HG02588 (cell line): Measurements from ENCODE around the gene TECR.
"Not testable (repeated sequence)": the region's sequence is repeated elsewhere in the genome, so short reads cannot be mapped to it uniquely, and the experiment has no call there.

Source experiments
- ATAC-seq: cut with Tn5 transposase; IDR thresholded peaks from one replicate; pipeline ENCODE4 v1.9.1; 2021; ENCODE audit warnings: mild to moderate bottlenecking, moderate library complexity; ENCODE audit not compliant: unreplicated experiment

The TECR gene

DNA sequence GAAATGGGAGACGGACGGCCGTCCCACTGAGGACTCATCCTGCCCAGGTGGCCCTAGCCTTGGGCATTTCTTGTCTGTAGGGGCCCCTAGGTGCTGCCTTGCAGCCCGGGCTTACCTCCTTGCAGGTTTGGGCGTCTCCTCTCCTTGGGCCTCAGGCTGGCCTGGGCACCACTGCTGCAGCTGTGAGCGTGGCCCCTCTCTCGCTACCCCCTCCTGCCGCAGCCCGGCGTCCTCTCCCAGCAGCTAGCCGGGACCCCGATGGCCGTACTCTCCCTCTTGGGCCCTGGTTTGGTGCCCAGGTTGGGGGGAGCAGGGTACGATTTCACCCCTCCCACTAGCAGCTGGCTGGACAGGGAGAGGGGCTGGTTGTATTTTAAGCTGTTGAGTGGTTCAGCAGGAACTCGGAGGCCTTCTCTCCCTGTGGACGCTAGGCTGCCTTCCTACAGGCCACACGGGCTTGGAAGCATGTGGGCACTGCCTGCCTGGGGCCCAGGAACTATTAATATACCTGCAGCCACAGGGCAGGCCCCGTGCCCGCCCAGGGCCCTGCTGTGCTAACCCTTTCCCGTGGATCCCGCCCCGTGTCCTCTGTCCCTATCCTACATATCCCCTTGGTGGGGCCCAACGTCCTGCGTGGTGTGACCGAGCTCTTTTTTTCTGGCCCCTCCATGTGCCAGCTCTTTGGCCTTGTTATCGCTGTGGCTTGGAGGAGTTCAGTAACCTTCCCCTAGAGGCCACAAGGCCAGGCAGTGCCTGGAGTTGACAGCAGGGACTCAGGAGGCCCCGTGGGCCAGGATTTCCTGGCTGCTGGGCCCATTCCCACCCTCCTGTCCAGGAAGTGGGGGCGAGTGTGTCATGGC is 30.8 kb downstream of the TECR start:
- ATAC-seq, result no peak

DNA sequence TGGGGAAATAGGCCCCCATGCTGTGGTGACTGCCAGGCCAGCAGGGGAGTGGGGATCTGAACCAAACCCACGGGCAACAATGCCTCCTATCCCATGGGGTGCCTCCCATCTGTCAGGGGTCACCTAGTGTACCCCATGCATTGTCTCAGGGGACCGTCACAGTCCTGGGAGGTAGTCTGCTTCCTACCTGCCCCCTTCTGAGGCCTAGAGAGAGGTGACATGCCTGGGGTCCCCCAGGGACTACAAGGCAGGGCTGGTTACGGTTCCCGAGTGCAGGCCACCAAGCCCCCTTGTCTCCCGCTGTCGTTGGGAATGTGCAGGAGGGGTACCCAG is 31.3 kb downstream of the TECR start:
- no peak for ATAC-seq

DNA sequence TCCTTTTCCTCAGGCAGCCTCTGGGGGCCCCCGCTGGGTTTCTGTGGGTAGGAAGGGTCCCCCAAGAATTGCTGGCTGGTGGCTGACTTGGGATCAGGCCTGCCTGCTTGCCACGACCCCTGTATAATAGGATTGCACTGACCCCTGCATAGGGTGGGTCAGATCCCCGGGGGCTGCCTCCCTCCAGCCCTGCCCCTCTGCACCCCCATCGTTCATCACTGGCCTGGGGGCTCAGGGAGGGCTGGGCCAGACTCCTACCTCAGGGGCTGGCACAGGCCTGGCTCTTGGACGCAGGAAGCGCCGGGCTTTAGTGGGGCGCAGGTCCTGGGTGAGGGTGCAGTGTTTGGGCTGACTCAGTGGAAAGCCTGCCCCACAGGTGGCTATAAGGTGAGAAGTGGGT is 31.9 kb downstream of the TECR start:
- no peak for ATAC-seq

DNA sequence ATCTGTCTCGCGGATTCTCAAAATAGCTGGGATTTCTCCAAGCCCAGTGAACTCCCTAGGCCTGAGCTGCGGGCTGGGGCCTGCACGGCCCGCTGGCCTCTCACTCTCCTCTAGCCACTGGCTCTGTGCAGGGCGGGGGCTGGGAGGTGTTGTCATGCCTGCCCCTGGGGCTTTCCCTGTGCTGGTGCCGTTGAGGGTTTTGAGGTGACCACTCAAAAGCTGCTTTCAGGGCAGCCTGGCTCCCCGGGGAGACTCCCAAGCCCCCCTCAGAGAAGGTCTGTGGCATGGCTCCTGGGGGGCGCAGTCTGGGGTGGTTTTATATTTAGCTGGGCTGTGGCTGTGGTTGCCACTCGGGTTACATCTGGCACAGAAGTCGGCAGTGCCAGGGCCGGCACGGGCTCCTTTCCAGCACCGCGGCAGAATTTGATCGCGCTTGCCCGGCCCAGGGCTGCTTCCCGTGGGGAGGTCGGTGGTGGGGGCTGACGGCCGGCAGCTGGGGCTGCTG is 32.5 kb downstream of the TECR start:
- no peak for ATAC-seq

DNA sequence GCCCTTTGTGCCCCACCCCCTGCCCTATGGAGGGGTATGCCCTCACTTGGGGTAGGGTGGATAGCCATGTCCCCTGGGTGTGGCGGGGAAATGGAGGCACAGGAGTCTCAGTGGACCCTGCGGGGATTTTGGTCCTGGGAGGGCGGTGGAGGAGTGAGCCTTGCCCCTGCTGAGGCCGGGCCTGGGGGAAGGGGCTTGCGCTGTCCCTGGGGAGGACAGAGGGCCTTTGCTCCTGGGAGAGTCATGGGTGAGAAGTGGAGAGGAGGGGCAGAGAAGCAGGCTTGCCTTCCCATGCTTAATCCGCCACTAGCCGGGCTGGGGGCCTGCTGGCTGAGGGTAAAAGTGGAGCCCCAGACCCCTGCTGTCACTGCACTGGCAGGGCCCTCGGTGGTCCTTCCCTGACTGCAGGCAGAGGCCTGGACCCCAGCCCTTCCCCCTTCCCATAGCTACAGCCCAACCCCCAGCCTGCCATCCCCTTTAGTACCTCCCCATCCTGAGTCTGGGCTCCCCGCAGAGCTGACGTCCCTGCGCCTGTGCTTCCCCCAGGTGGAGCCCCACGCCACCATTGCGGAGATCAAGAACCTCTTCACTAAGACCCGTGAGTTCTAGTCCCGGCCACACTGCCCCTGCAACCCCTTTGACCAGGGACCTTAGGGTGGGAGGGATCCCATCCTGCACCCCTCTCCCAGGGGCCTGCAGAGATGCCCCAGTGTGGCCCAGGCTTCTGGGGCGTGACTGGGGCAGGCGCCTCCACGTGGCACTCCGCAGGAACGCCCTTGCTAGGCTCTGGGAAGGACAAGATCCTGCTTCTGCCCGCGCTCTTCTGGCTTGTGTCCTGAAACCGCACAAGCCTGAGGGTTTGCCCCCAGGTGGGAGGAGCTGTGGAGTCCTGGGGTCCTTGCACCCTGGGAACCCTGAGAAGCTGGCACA is 33.5 kb downstream of the TECR start:
- no peak for ATAC-seq

DNA sequence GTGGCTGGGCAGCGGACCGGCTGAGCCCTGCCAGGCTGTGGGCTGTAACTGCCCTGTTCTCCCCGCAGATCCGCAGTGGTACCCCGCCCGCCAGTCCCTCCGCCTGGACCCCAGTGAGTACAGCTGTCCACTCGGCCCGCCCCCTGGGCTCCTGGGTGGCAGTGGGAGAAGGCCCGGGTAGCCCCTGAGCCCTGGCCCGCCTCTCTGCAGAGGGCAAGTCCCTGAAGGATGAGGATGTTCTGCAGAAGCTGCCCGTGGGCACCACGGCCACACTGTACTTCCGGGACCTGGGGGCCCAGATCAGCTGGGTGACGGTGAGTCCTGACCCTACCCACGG is 34.2 kb downstream of the TECR start:
- no peak for ATAC-seq

DNA sequence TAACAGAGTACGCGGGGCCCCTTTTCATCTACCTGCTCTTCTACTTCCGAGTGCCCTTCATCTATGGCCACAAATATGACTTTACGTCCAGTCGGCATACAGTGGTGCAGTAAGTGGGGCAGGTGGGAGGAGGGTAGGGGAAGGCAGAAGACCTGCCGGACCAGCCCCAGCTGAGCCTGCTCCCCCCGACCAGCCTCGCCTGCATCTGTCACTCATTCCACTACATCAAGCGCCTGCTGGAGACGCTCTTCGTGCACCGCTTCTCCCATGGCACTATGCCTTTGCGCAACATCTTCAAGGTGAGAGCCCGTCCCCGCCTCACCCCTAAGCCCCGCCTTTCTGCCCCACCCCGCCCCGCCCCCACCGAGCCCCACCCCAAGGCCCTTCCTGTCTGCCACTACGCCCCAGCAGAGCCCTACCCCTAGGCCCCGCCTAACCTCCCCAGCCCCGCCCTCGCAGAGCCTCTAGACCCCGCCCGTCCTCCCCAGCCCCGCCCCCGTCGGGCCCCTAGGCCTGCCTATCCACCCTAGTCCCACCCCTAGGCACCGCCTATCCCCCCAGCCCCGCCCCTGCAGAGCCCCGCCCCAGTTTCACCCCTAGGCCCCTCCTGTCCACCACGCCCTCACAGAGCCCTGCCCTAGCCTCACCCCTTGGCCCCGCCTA is 34.7 kb downstream of the TECR start:
- no peak for ATAC-seq

DNA sequence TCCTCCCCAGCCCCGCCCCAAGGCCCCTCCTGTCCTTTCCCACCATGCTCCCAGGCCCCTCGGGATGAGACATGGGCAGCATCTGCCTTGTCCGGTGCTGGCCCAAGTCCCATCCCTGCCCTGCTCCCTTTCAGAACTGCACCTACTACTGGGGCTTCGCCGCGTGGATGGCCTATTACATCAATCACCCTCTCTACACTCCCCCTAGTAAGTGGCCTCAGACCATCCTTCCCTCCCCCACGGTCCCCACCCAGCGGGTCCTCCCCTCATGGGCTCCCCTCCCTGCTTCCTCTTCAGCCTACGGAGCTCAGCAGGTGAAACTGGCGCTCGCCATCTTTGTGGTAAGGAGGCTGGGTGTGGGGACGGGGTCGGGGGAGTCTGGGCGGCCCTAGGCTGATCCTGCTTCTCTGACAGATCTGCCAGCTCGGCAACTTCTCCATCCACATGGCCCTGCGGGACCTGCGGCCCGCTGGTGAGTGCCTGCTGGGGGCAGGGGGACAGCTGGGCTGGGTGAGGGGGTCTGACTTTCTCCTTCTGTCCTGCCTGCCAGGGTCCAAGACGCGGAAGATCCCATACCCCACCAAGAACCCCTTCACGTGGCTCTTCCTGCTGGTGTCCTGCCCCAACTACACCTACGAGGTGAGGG is 35.4 kb downstream of the TECR start:
- not testable (repeated sequence) for ATAC-seq

DNA sequence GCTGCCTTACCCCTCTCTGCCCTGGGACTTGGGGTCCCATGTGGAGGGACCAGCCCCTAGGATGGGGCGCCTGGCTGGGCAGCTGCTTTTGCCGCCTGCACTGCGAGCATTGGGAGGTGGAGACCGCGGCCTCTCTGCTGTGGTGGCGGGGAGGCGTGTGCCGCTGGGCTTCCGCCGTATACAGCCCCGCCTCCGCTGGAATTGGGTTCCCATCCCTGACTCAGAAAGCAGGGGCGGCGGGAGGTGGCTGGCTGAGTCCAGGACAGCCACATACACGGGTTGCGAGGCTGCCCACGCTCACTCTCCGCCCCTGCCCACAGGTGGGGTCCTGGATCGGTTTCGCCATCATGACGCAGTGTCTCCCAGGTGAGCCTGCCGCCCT is 35.9 kb downstream of the TECR start:
- ATAC-seq, result no peak

DNA sequence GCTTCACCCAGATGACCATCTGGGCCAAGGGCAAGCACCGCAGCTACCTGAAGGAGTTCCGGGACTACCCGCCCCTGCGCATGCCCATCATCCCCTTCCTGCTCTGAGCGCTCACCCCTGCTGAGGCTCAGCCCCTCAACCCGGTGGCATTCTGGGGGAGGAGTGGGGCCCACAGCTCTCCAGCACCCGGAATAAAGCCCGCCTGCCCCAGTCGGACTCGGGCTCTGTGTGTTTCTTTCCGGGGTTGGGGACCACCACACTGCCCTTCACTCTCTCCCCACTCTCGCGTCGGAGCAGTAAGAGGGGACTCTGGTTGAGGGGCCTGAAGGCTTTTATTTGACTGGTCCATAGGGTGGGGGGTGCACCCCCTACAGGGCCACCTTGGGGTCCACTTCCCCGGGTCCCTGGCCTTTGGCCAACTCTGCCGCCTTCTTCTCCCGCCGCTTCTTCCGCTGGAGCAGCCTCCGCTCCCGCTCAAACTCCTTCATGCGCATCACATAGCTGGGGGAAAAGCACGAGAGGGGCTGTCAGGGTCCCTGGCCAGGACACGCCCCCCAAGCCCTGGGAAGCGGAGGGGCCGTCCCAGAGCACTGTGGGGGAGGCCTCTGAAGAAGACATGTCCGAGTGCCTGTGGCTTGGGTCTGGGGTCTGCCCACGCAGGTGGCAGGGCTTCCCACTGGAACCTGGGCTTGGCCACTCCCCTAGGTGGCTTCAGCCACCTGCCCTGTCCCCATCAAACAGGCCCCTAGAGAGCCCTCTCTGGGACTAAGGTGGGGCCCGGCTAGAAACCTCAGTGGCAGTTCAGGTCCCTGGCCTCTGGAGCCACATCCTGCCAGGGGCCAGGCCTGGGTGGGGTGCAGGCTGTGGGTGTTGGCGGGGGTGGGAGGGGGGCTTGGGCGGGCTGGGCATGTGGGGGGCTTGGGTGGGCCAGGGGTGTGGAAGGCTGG is 36.6 kb downstream of the TECR start:
- ATAC-seq, result no peak

DNA sequence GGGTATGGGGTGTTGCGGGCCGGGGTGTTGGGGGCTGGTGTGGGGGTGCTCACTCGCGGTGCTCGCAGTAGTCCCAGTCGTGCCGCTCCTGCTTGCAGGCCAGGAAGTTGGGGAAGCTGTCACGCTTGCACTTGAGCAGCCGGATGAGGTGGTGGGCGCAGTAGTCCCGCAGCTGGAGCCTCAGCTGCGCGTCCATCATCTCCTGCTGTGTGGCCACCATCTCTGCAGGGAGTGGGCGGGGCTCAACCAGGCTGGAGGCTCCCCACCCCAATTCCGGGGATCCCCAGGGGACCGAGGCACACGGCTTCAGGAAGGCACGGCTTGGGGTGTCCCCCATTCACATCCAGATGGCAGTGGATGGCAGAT is 37.3 kb downstream of the TECR start:
- no peak for ATAC-seq

DNA sequence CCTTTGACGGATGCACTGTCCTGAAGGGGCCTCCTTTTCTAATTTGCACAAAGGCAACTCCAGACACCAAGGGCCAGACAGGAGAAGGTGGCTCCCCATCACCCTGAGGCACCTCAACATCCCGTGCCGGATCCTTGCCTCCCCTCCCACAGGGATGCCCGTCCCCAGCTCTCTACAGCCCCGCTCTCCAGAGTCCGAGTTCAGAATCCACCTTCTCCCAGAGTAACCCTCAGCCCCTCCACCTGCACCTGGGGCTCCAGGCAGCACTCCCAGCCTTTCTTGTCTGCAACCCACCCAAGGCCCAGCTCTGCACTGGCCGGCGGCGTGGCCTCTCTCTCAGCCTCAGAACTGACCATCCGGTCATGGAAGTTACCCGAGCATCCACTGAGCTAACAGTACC is 37.7 kb downstream of the TECR start:
- no peak for ATAC-seq

DNA sequence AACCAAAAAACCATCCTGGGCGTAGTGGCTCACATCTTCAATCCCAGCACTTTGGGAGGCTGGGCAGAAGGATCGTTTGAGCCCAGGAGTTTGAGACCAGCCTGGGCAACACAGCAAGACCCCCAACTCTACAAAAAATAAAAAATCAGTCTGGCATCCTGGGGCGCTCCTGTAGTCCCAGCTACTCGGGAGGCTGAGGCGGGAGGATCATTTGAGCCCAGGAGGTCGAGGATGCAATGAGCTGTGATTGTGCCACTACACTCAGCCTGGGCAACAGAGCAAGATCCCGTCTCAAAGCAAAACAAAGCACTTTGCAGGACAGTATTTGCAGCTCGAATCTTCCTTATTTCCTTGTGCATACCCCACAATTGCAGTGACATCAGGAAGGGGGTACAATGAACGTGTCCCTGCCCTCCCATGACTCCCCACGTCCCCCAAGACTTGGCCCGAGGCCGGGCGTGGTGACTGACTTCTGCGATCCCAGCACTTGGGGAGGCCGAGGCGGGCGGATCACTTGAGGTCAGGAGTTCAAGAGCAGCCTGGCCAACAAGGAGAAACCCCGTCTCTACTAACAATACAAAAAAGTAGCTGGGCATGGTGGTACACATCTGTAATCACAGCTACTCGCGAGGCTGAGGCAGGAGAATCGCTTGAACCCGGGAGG is 41.6 kb downstream of the TECR start:
- ATAC-seq, result no peak

DNA sequence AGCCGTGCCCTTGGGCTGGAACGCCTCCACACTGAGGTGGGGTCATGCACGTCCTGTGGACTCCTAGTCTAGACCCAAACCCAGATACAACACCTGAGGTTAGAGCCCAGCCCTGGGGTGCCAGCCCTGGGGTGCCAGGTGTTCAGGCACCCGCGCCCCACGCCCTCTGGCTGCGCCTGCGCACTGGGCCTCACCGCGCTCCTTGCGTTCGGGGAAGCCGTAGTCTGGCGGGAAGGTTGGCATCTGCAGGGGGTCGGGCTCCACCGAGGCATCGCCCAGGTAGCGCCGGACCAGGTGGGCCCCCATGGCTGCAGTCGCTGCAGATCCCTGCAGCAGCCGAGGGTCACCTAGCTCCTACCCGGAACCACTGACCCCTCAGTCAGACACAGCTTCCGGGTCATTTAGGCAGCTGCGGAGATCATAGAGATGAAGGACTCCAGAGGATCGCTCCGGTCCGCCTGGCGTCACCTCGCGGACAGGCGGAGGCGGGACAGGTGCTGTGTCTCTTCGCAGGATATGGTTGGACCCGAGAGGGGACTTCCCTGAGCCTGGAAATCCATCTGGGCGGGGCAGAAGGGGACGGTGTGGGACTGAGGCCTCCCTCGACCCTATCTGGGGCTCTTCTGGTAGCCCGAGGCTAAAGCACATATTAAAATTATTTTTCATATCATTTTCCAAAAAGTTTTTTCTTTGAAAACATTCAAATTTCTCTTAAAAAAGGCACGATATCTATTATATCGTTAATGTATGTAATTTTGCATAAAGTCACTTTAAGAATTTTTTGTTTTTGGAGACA is 42.5 kb downstream of the TECR start, which contains the start of gene NDUFB7:
Gene NDUFB7, minus strand, starts transcription at position 372 of the 796 bp plus-strand sequence. Its CDS starts 66 bp downstream, at position 306.
- ATAC-seq, result peak; percentile 84

DNA sequence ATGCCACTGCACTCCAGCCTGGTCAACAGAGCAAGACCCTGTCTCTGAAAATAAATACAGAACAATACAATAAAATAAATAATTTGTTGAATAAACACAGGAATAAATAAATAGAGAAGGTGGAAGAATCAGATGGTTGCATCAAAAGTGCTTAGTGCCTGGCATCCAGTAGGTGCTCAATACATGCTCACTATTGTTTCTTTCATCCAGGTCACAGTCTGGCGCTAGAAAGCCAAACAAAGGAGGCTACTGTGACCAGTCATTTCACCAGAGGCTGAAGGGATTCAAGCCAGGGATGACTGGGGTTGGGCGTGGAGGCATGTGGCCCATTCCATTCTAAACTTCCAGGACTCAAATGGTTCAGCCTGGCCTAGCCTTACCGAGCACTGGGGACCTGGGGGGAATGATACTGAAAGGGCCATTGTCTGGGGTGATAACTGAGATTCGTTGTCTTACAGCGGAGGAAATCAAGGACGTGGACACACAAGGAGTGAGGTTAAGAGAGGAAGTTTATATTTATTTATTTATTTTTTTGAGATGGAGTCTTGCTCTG is 46.1 kb downstream of the TECR start:
- no peak for ATAC-seq

DNA sequence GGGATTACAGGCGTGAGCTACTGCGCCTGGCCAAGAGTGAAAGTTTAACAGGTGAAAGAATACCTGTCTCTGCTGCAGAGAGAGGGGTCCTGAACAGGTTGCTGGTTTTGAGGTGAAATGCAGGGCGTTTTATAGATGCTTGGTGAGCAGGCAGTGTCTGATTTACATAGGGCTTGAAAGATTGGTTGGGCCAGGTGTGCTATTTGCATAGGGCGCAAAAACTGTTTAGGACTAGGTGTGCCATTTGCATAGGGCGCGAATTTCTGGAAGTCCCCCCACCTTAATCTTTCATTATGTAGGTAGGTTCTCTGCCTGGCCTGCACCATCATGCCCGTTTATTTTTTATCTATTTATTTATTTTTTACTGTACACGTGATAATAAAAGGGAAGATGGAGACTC is 47.0 kb downstream of the TECR start:
- no peak for ATAC-seq

DNA sequence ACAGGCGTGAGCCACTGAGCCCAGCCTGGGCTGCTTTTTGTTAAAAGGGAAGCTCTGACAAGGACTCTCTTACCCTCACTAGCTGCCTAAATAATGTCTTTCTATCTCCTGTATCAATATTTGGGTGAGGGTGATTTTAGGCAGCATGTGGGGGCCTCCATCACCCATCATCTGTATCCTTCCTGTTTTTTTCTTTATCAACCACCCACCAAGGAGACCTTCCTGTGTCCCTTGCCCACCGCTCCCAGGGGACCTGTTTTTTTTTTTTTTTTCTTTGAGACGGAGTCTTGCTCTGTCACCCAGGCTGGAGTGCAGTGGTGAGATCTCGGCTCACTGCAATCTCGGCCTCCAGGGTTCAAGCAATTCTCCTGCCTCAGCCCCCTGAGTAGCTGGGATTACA is 47.9 kb downstream of the TECR start:
- ATAC-seq, result no peak

DNA sequence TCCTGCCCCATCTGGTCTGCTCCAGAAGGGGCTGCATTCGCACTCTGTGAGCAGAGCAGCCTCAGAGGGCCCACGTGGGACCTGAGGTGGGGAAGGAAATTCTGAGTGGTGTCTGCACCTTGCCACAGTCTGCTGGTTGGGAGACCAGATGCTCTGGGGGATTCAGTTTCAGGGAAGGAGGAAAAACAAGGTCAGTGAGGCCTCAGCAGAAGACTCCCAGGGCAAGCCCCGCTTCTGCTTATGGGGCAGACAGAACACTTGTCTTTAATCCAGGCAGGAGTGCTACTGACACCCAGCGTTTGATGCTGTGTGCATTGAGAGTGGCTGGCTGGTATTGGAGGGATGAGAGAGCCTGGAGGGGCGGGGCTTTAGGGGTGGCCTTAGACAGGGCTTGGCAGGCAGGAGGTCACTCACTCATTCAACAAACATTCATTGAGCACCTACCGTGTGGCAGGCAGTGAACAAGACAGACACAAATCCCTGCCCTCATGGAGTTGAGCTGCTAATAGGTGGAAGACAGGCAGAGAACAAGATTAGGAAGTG is 48.6 kb downstream of the TECR start:
- ATAC-seq, result no peak
